H7 (cell line): ENCODE data around the gene CHST11. TPM values are rescaled to one million over a fixed set of nuclear protein-coding genes. Genes with fewer than 3 reads are reported as not detected.

Experiments
- DNase-seq: peaks from one replicate; pipeline ENCODE4 v3.0.0; 2012
- H3K27me3 ChIP-seq: 2 replicates; pipeline ENCODE4 v1.6.0; 2011; ENCODE audit warnings: mild to moderate bottlenecking, low read length; ENCODE audit not compliant: control insufficient read depth, insufficient read depth
- H3K36me3 ChIP-seq: replicated peaks from 2 replicates; pipeline ENCODE4 v1.5.1; 2011; ENCODE audit warnings: low read length; ENCODE audit not compliant: control insufficient read depth, insufficient read depth
- H3K4me3 ChIP-seq: 2 replicates; pipeline ENCODE4 v1.5.1; 2011; ENCODE audit warnings: low read depth, mild to moderate bottlenecking, control low read depth, low read length, moderate library complexity; ENCODE audit not compliant: insufficient read depth
- total RNA-seq: library from RNA; depleted of rRNA; stranded (reverse); fragments of >200 nt; shearing (Covaris generic); gene quantifications from 2 replicates; pipeline ENCODE4 v1.2.3, GENCODE V29; 2014

CHST11 gene
- total RNA-seq, 1 experiment from 2014 or later, result 14.5 TPM

GRCh38 chr12:104719700-104720338 is 263.1 kb downstream of the CHST11 start:
- Histone ChIP-seq H3K36me3 (no peaks in the 10 kb centered on the region), H3K27me3 (no peaks in the 10 kb centered on the region), H3K4me3 (no peak overlapping the region)
- no peak for DNase-seq

- Histone ChIP-seq H3K27me3 (no peaks in the 10 kb centered on the region), H3K4me3 (no peak overlapping the region), H3K36me3 (no peaks in the 10 kb centered on the region)
- peak; percentile 57 for DNase-seq
Measured at GRCh38 chr12:104720339-104721038, 263.7 kb downstream of the CHST11 start.

- peak; percentile 41 for DNase-seq
Measured at GRCh38 chr12:104721039-104721405, 264.3 kb downstream of the CHST11 start.

GRCh38 chr12:104721936-104722335 is 265.2 kb downstream of the CHST11 start:
- Histone ChIP-seq H3K27me3 (no peaks in the 10 kb centered on the region), H3K36me3 (no peaks in the 10 kb centered on the region), H3K4me3 (no peak overlapping the region)
- no peak for DNase-seq

More at GRCh38 chr12:104721039-104721405, 264.3 kb downstream of the CHST11 start:
- Histone ChIP-seq H3K4me3 (no peak overlapping the region), H3K27me3 (no peaks in the 10 kb centered on the region), H3K36me3 (no peaks in the 10 kb centered on the region)

- no peak overlapping the region for H3K4me3 ChIP-seq
- DNase-seq, result peak; percentile 64
Measured at GRCh38 chr12:104722601-104723534, 266.1 kb downstream of the CHST11 start.

GRCh38 chr12:104723895-104724294 is 267.1 kb downstream of the CHST11 start:
- no peak overlapping the region for H3K4me3 ChIP-seq
- no peak for DNase-seq
- no peaks in the 10 kb centered on the region for H3K36me3 ChIP-seq
- H3K27me3 ChIP-seq, result no peaks in the 10 kb centered on the region

More at GRCh38 chr12:104722601-104723534, 266.1 kb downstream of the CHST11 start:
- Histone ChIP-seq H3K27me3 (no peaks in the 10 kb centered on the region), H3K36me3 (no peaks in the 10 kb centered on the region)

GRCh38 chr12:104724992-104725585 is 268.3 kb downstream of the CHST11 start:
- no peaks in the 10 kb centered on the region for H3K36me3 ChIP-seq
- no peak overlapping the region for H3K4me3 ChIP-seq
- DNase-seq, result no peak
- H3K27me3 ChIP-seq, result no peaks in the 10 kb centered on the region

- DNase-seq, result no peak
- no peaks in the 10 kb centered on the region for H3K36me3 ChIP-seq
- no peak overlapping the region for H3K4me3 ChIP-seq
- no peaks in the 10 kb centered on the region for H3K27me3 ChIP-seq
Measured at GRCh38 chr12:104725610-104726009, 268.9 kb downstream of the CHST11 start.

- Histone ChIP-seq H3K27me3 (no peaks in the 10 kb centered on the region), H3K36me3 (no peaks in the 10 kb centered on the region), H3K4me3 (no peak overlapping the region)
- DNase-seq, result no peak
Measured at GRCh38 chr12:104727726-104728465, 271.1 kb downstream of the CHST11 start.

- DNase-seq, result no peak
- no peak overlapping the region for H3K4me3 ChIP-seq
- no peaks in the 10 kb centered on the region for H3K27me3 ChIP-seq
- H3K36me3 ChIP-seq, result no peaks in the 10 kb centered on the region
Measured at GRCh38 chr12:104729091-104729490, 272.3 kb downstream of the CHST11 start.

- Histone ChIP-seq H3K36me3 (no peaks in the 10 kb centered on the region), H3K4me3 (no peak overlapping the region), H3K27me3 (no peaks in the 10 kb centered on the region)
- no peak for DNase-seq
Measured at GRCh38 chr12:104729610-104730446, 273.1 kb downstream of the CHST11 start.

GRCh38 chr12:104730763-104731162 is 274.0 kb downstream of the CHST11 start:
- Histone ChIP-seq H3K4me3 (no peak overlapping the region), H3K36me3 (no peaks in the 10 kb centered on the region), H3K27me3 (no peaks in the 10 kb centered on the region)
- no peak for DNase-seq

GRCh38 chr12:104733717-104734175 is 277.0 kb downstream of the CHST11 start:
- Histone ChIP-seq H3K27me3 (no peaks in the 10 kb centered on the region), H3K36me3 (no peaks in the 10 kb centered on the region), H3K4me3 (no peak overlapping the region)
- peak; percentile 80 for DNase-seq
